Astrocyte (in vitro differentiated cells and primary cell): ENCODE data around the gene SLC16A1. TPM values are rescaled to one million over a fixed set of nuclear protein-coding genes. Genes with fewer than 3 reads are reported as not detected.

Experiments used
- DNase-seq: peaks from one replicate; pipeline ENCODE4 v3.0.0-alpha.2; 2010; ENCODE audit warnings: low read depth
- FAIRE-seq: peaks from 2 replicates; lab custom pipeline; 2011; peaks lifted over from hg19 to GRCh38; lab: Jason Lieb, UNC
- H2AFZ ChIP-seq: 2 replicates; pipeline ENCODE4 v1.6.0; 2012; ENCODE audit warnings: low read depth, low read length, inconsistent platforms
- H3K27ac ChIP-seq: 2 replicates; pipeline ENCODE4 v1.5.1; 2011; ENCODE audit warnings: low read depth, low read length, inconsistent platforms
- H3K27me3 ChIP-seq: 2 replicates; pipeline ENCODE4 v1.6.0; 2011; ENCODE audit warnings: low read length, inconsistent platforms; ENCODE audit not compliant: insufficient read depth
- H3K36me3 ChIP-seq: 2 replicates; pipeline ENCODE4 v1.5.1; 2011; ENCODE audit warnings: low read length, inconsistent platforms; ENCODE audit not compliant: insufficient read depth
- H3K4me1 ChIP-seq: 2 replicates; pipeline ENCODE4 v1.5.1; 2011; ENCODE audit warnings: low read length, inconsistent platforms; ENCODE audit not compliant: insufficient read depth
- H3K4me2 ChIP-seq: 2 replicates; pipeline ENCODE4 v1.6.0; 2012; ENCODE audit warnings: low read length, inconsistent platforms
- H3K4me3 ChIP-seq: 2 replicates; pipeline ENCODE4 v1.5.1; 2011; ENCODE audit warnings: low read depth, mild to moderate bottlenecking, low read length, inconsistent platforms; ENCODE audit not compliant: insufficient read depth
- H3K79me2 ChIP-seq: 2 replicates; pipeline ENCODE4 v1.6.0; 2012; ENCODE audit warnings: mild to moderate bottlenecking, low read length, inconsistent platforms; ENCODE audit not compliant: insufficient read depth
- H3K9ac ChIP-seq: 2 replicates; pipeline ENCODE4 v1.6.0; 2012; ENCODE audit warnings: mild to moderate bottlenecking, low read length, inconsistent platforms
- H3K9me3 ChIP-seq: 2 replicates; pipeline ENCODE4 v1.5.1; 2012; ENCODE audit warnings: low read depth, mild to moderate bottlenecking, low read length, inconsistent platforms; ENCODE audit not compliant: insufficient read depth
- H4K20me1 ChIP-seq: 2 replicates; pipeline ENCODE4 v1.6.0; 2012; ENCODE audit warnings: low read length, inconsistent platforms; ENCODE audit not compliant: insufficient read depth
- H3K27ac Mint-ChIP-seq: one replicate; pipeline ENCODE4 v1.8.0; 2021; ENCODE audit warnings: mild to moderate bottlenecking, mixed read lengths; ENCODE audit not compliant: unreplicated experiment
- H3K27me3 Mint-ChIP-seq: one replicate; pipeline ENCODE4 v1.8.0; 2021; ENCODE audit warnings: low read depth, mixed read lengths; ENCODE audit not compliant: unreplicated experiment
- H3K36me3 Mint-ChIP-seq: one replicate; pipeline ENCODE4 v1.8.0; 2021; ENCODE audit warnings: low read depth, mixed read lengths; ENCODE audit not compliant: unreplicated experiment
- H3K4me1 Mint-ChIP-seq: one replicate; pipeline ENCODE4 v1.8.0; 2021; ENCODE audit warnings: low read depth, mixed read lengths; ENCODE audit not compliant: unreplicated experiment
- H3K4me3 Mint-ChIP-seq: one replicate; pipeline ENCODE4 v1.8.0; 2021; ENCODE audit warnings: mild to moderate bottlenecking, moderate library complexity, mixed read lengths; ENCODE audit not compliant: unreplicated experiment
- H3K9me3 Mint-ChIP-seq: one replicate; pipeline ENCODE4 v1.8.0; 2021; ENCODE audit warnings: mild to moderate bottlenecking, mixed read lengths; ENCODE audit not compliant: unreplicated experiment
- EZH2 ChIP-seq: IDR thresholded peaks from 2 replicates; pipeline ENCODE4 v1.6.1; 2012; ENCODE audit warnings: mild to moderate bottlenecking, low read length, inconsistent platforms; ENCODE audit not compliant: insufficient read depth
- total RNA-seq: library from RNA; stranded (reverse); gene quantifications from 2 replicates; pipeline ENCODE4 v1.2.1, GENCODE V29; 2021
- TF ChIP-seq, protein P1 (sequence below): IDR thresholded peaks from 2 replicates; pipeline ENCODE4 v1.5.1; 2011; ENCODE audit warnings: low read depth, mild to moderate bottlenecking, inconsistent platforms, low read length, moderate library complexity; ENCODE audit not compliant: insufficient read depth

The SLC16A1 gene
- total RNA-seq, 1 donor from 2014 or later: 153 TPM

DNA sequence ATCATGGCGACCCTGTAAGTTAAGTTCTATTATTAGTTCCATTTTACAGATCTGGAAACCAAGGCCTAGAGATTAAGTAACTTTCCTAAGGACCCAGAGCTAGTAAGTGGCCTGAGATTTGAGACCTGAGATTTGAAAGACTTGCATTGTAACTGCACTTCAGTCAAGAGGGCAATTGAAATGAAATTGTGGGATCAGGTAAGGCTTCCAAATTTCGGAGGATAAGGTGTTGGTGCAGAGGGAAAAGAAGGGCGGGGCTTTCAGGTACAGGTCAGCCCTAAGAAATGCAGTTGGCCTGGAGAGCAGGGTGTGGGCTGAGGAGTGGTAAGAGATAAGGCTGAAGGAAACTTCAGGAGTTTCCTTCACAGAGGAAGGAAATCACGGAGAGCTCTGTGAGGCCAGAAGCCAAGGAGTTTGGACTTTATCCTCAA is 51.1 kb downstream of the SLC16A1 start:
- Histone ChIP-seq H2AFZ (no peak overlapping the region), H4K20me1 (no peaks in the 10 kb centered on the region), H3K36me3 (no peaks in the 10 kb centered on the region), H3K4me1 (peaks cover 17% of the 10 kb centered on the region), H3K4me3 (no peak overlapping the region), H3K9me3 (no peaks in the 10 kb centered on the region), H3K9ac (no peak overlapping the region), H3K4me2 (no peak overlapping the region), H3K27me3 (no peaks in the 10 kb centered on the region), H3K79me2 (no peaks in the 10 kb centered on the region), H3K27ac (no peak overlapping the region)
- Mint-ChIP-seq H3K9me3 (no peaks in the 10 kb centered on the region), H3K4me3 (peak overlapping the region; percentile 6), H3K4me1 (peaks cover 34% of the 10 kb centered on the region), H3K27ac (no peak overlapping the region), H3K36me3 (peaks cover 11% of the 10 kb centered on the region), H3K27me3 (no peaks in the 10 kb centered on the region)
- no peak for DNase-seq
- no peak for FAIRE-seq
- TF ChIP-seq EZH2: no peak
- TF ChIP-seq, protein P1, sequence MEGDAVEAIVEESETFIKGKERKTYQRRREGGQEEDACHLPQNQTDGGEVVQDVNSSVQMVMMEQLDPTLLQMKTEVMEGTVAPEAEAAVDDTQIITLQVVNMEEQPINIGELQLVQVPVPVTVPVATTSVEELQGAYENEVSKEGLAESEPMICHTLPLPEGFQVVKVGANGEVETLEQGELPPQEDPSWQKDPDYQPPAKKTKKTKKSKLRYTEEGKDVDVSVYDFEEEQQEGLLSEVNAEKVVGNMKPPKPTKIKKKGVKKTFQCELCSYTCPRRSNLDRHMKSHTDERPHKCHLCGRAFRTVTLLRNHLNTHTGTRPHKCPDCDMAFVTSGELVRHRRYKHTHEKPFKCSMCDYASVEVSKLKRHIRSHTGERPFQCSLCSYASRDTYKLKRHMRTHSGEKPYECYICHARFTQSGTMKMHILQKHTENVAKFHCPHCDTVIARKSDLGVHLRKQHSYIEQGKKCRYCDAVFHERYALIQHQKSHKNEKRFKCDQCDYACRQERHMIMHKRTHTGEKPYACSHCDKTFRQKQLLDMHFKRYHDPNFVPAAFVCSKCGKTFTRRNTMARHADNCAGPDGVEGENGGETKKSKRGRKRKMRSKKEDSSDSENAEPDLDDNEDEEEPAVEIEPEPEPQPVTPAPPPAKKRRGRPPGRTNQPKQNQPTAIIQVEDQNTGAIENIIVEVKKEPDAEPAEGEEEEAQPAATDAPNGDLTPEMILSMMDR: no peak

DNA sequence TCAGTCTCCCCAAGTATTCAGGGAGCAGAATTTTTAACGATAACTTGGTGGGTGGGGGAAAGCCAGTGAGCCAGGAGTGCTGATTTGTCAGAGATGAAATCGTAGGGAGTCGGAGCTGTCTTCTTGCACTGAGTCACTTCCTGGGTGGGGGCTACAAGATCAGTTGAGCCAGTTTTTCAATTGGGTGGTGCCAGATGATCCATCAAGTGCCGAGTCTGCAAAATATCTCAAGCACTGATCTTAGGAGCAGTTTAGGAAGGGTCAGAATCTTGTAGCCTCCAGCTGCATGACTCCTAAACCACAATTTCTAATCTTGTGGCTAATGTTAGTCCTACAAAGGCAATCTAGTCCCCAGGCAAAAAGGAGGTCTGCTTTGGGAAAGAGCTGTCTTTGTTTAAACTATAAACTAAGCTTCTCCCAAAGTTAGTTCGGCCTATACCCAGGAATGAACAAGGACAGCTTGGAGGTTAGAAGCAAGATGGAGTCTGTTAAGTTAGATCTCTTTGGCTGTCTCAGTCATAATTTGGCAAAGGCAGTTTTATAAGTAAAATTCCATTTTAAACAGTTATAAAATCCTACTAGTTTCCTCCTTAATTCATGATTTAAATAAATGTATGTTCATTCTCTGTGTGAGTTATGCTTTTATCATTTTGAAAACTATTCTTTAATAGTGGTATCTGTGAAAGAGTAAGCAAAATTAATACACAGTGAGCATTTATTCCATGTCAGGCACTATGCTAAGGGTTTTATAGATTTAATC is 51.7 kb downstream of the SLC16A1 start:
- peak overlapping the region; percentile 4 for H3K27ac Mint-ChIP-seq
- no peak for TF ChIP-seq EZH2
- TF ChIP-seq, protein P1: no peak
- no peak overlapping the region for H3K9ac ChIP-seq
- no peak overlapping the region for H3K4me3 ChIP-seq
- H3K36me3 Mint-ChIP-seq: peaks cover 11% of the 10 kb centered on the region
- no peak overlapping the region for H3K27ac ChIP-seq
- H3K4me1 ChIP-seq: peaks cover 17% of the 10 kb centered on the region
- H3K4me3 Mint-ChIP-seq: no peak overlapping the region
- no peaks in the 10 kb centered on the region for H3K36me3 ChIP-seq
- H2AFZ ChIP-seq: no peak overlapping the region
- no peaks in the 10 kb centered on the region for H3K79me2 ChIP-seq
- no peaks in the 10 kb centered on the region for H3K9me3 Mint-ChIP-seq
- peaks cover 34% of the 10 kb centered on the region for H3K4me1 Mint-ChIP-seq
- H4K20me1 ChIP-seq: no peaks in the 10 kb centered on the region
- H3K27me3 Mint-ChIP-seq: no peaks in the 10 kb centered on the region
- no peaks in the 10 kb centered on the region for H3K27me3 ChIP-seq
- no peaks in the 10 kb centered on the region for H3K9me3 ChIP-seq
- peak; percentile 90 for DNase-seq
- FAIRE-seq: no peak
- peak overlapping the region; percentile 46 for H3K4me2 ChIP-seq

DNA sequence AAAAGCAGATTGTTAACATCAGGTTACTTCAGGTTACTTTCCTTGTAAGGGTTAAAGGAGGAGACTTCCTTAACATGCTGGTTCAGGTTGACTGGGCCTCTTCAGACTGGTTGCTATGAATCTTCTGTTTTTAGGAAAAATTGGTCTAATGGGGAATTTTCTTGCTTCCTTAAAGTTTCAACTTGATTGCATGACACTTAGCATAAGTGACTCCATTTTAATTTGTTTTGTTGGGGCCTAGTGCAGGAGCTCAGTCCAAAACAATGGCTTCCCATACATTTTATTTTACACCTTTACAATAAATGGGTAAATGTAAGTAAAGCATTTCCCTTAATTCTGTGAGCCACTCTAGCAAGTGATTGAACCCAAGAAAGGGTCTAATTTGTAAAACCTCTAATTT is 53.8 kb downstream of the SLC16A1 start:
- H3K4me3 Mint-ChIP-seq: no peak overlapping the region
- no peaks in the 10 kb centered on the region for H3K79me2 ChIP-seq
- H3K9me3 ChIP-seq: no peaks in the 10 kb centered on the region
- H3K27me3 ChIP-seq: no peaks in the 10 kb centered on the region
- TF ChIP-seq EZH2: no peak
- TF ChIP-seq, protein P1: no peak
- peaks cover 17% of the 10 kb centered on the region for H3K4me1 ChIP-seq
- H3K27ac Mint-ChIP-seq: no peak overlapping the region
- DNase-seq: no peak
- H3K27me3 Mint-ChIP-seq: no peaks in the 10 kb centered on the region
- no peaks in the 10 kb centered on the region for H3K36me3 ChIP-seq
- no peak overlapping the region for H3K9ac ChIP-seq
- no peaks in the 10 kb centered on the region for H4K20me1 ChIP-seq
- H3K27ac ChIP-seq: no peak overlapping the region
- no peak overlapping the region for H2AFZ ChIP-seq
- no peaks in the 10 kb centered on the region for H3K9me3 Mint-ChIP-seq
- H3K4me1 Mint-ChIP-seq: peaks cover 28% of the 10 kb centered on the region
- no peak overlapping the region for H3K4me3 ChIP-seq
- H3K36me3 Mint-ChIP-seq: peaks cover 11% of the 10 kb centered on the region
- no peak for FAIRE-seq
- H3K4me2 ChIP-seq: no peak overlapping the region
